Neuronal stem cell (in vitro differentiated cells): ENCODE data around the gene EHMT1.

Source experiments
- DNase-seq: peaks from one replicate; pipeline ENCODE4 v3.0.0-alpha.2; 2013; ENCODE audit warnings: low spot score
- H2AFZ ChIP-seq: one replicate; pipeline ENCODE4 v1.6.1; 2013; ENCODE audit warnings: mild to moderate bottlenecking, low read length, inconsistent platforms
- H2AK5ac ChIP-seq: 2 replicates; pipeline ENCODE4 v1.6.1; 2013; ENCODE audit warnings: low read depth, mild to moderate bottlenecking, inconsistent platforms, low read length, moderate library complexity, mixed read lengths
- H2BK120ac ChIP-seq: 2 replicates; pipeline ENCODE4 v1.6.1; 2013; ENCODE audit warnings: low read depth, mild to moderate bottlenecking, inconsistent platforms, low read length, moderate library complexity, mixed read lengths
- H2BK12ac ChIP-seq: one replicate; pipeline ENCODE4 v1.6.1; 2013; ENCODE audit warnings: low read length, inconsistent platforms
- H2BK15ac ChIP-seq: 2 replicates; pipeline ENCODE4 v1.6.1; 2013; ENCODE audit warnings: mild to moderate bottlenecking, low read length, inconsistent platforms, mixed read lengths
- H2BK5ac ChIP-seq: one replicate; pipeline ENCODE4 v1.6.1; 2013; ENCODE audit warnings: inconsistent platforms, mild to moderate bottlenecking, low read length, moderate library complexity
- H3K14ac ChIP-seq: one replicate; pipeline ENCODE4 v1.6.1; 2013; ENCODE audit warnings: low read length, inconsistent platforms
- H3K18ac ChIP-seq: 2 replicates; pipeline ENCODE4 v1.6.1; 2013; ENCODE audit warnings: low read length, inconsistent platforms
- H3K23ac ChIP-seq: 2 replicates; pipeline ENCODE4 v1.6.1; 2013; ENCODE audit warnings: low read depth, mild to moderate bottlenecking, mixed read lengths, low read length, inconsistent platforms; ENCODE audit not compliant: poor library complexity
- H3K27ac ChIP-seq: replicated peaks from 3 replicates; pipeline ENCODE4 v1.5.1; 2013; ENCODE audit warnings: low read length, inconsistent platforms
- H3K27me3 ChIP-seq, 3 experiments: 2 replicates each; pipeline ENCODE4 v1.6.1; 2013; ENCODE audit warnings: low read length in 3 of 3, mild to moderate bottlenecking in 2 of 3, inconsistent platforms in 1 of 3, low read depth in 1 of 3, mixed read lengths in 1 of 3, moderate library complexity in 1 of 3; ENCODE audit not compliant: control insufficient read depth in 3 of 3, insufficient read depth in 3 of 3
- H3K36me3 ChIP-seq, 2 donors: replicated peaks in 1 of 2; 2 replicates each; pipeline ENCODE4 v1.6.1; 2013; ENCODE audit warnings: low read length in 2 of 2; ENCODE audit not compliant: control insufficient read depth in 2 of 2, insufficient read depth in 2 of 2
- H3K4ac ChIP-seq: 2 replicates; pipeline ENCODE4 v1.6.1; 2013; ENCODE audit warnings: inconsistent platforms, mild to moderate bottlenecking, low read length, moderate library complexity
- H3K4me1 ChIP-seq, 2 donors: 1 replicate in 1 of 2; 2 replicates in 1 of 2; pipeline ENCODE4 v1.6.1; 2013; ENCODE audit warnings: low read length in 2 of 2, low read depth in 1 of 2; ENCODE audit not compliant: control insufficient read depth in 2 of 2, insufficient read depth in 1 of 2
- H3K4me2 ChIP-seq: one replicate; pipeline ENCODE4 v1.6.1; 2013; ENCODE audit warnings: mild to moderate bottlenecking, low read length, inconsistent platforms; ENCODE audit not compliant: insufficient read depth, poor library complexity, severe bottlenecking
- H3K4me3 ChIP-seq, 2 donors: 2 replicates each; pipeline ENCODE4 v1.5.1; 2013; ENCODE audit warnings: low read length in 2 of 2, mild to moderate bottlenecking in 2 of 2, inconsistent platforms in 1 of 2, moderate library complexity in 1 of 2
- H3K79me1 ChIP-seq: one replicate; pipeline ENCODE4 v1.6.1; 2013; ENCODE audit warnings: low read depth, mild to moderate bottlenecking, inconsistent platforms, low read length, moderate library complexity
- H3K9ac ChIP-seq: one replicate; pipeline ENCODE4 v1.6.1; 2013; ENCODE audit warnings: mild to moderate bottlenecking, low read depth, low read length, inconsistent platforms; ENCODE audit not compliant: poor library complexity
- H3K9me3 ChIP-seq, 2 donors: replicated peaks in 1 of 2; 2 replicates each; pipeline versions ENCODE3 to v1.6.1; 2013; ENCODE audit warnings: low read length in 2 of 2, mild to moderate bottlenecking in 2 of 2, inconsistent platforms in 1 of 2, low read depth in 1 of 2, mixed read lengths in 1 of 2, moderate library complexity in 1 of 2; ENCODE audit not compliant: control insufficient read depth in 2 of 2, insufficient read depth in 1 of 2
- H4K8ac ChIP-seq: one replicate; pipeline ENCODE4 v1.6.1; 2013; ENCODE audit warnings: low read depth, mild to moderate bottlenecking, inconsistent platforms, low read length, moderate library complexity
- H4K91ac ChIP-seq: one replicate; pipeline ENCODE4 v1.6.1; 2013; ENCODE audit warnings: low read length, low read depth, mild to moderate bottlenecking, inconsistent platforms; ENCODE audit not compliant: poor library complexity
- WGBS, 2 donors: extraction: QIAGEN DNeasy Blood & Tissue Kit; methylation state at CpG; one replicate each; pipeline ENCODE4 v1.1.7; 2013; ENCODE audit warnings: missing lambda C conversion rate in 2 of 2, mixed read lengths in 1 of 2; ENCODE audit not compliant: insufficient read length in 2 of 2, insufficient replicate concordance in 1 of 2; ENCODE audit errors: extremely low coverage in 2 of 2; 5-methylcytosine and 5-hydroxymethylcytosine counted together

The EHMT1 gene

DNA sequence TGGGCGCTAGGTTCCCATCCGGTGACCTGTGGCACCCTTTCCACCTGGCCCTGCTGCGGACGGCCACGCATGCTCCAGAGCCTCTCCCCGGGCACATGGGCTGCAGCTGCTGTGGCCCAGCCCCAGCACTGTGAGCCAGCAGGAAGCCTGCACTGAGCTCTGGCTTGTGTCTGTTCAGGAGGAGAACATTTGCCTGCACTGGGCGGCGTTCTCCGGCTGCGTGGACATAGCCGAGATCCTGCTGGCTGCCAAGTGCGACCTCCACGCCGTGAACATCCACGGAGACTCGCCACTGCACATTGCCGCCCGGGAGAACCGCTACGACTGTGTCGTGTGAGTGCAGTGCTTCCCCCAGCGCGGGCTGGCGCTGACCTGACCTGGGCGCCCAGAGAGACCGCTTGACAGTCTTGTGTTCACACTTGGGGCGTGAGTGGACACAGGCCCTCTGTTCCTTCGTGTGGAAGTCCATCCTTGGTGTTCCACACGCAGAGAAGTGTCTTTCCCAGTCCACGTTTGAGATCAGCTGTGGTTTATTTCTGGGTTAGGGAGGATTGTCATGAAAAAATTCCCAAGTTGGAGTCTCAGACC, 192.6 kb downstream of the EHMT1 start:
- Histone ChIP-seq H4K91ac (no peak overlapping the region), H2AFZ (no peak overlapping the region), H3K4me2 (no peak overlapping the region), H3K36me3 (peaks cover 47 to 91% of the 10 kb centered on the region in 2 donors), H3K4me3 (no peak overlapping the region), H2BK120ac (no peak overlapping the region), H2AK5ac (no peak overlapping the region), H2BK12ac (no peak overlapping the region), H3K4ac (no peak overlapping the region), H3K4me1 (no peaks in the 10 kb centered on the region), H2BK15ac (no peak overlapping the region), H3K9me3 (peaks cover 5 to 10% of the 10 kb centered on the region in 2 donors), H3K79me1 (peaks cover 7% of the 10 kb centered on the region), H3K14ac (no peak overlapping the region), H3K23ac (peak overlapping the region; percentile 69), H3K27me3 (no peaks in the 10 kb centered on the region), H3K9ac (peak overlapping the region; percentile 39), H2BK5ac (peak overlapping the region; percentile 59), H4K8ac (no peak overlapping the region), H3K18ac (peak overlapping the region; percentile 23), H3K27ac (no peak overlapping the region)
- no peak for DNase-seq
- WGBS, 2 donors: no CpG with 5 or more reads among the region's 30 CpGs

DNA sequence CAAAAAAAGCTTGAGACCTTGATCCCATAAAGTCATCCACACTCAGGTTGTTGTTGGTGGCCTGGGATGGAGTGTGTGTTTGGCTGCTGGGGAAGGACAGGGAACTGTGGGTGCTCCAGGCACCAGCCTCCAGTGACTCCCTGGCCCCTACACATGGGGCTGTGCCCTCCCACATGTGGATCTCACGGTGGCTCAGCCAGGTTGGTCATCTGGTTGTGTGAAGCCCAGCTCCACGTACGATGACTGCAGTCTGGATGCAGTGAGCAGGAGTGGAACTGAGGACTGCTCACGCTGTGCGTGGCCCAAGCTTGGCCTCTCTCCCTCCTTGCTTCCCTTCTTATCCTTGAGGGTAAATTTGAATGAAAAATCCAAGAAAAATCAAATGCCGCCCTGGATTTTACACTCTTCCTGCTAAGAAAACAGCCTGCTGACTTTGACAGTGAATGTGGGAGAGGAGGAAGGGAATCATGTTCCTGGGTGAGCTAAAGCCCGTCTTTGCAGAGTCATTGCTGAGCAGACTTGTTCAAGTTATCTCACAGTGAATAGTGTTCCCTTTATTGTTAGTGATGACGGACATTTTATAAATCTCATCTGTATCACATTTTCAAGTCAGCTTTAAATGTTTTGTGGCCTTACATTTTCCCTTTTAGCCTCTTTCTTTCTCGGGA, 193.7 kb downstream of the EHMT1 start:
- no peaks in the 10 kb centered on the region for H3K4me1 ChIP-seq
- H3K23ac ChIP-seq: no peak overlapping the region
- H4K91ac ChIP-seq: no peak overlapping the region
- H3K9ac ChIP-seq: no peak overlapping the region
- no peak overlapping the region for H2BK5ac ChIP-seq
- H3K27ac ChIP-seq: no peak overlapping the region
- H3K14ac ChIP-seq: no peak overlapping the region
- no peak overlapping the region for H3K4me3 ChIP-seq
- no peak overlapping the region for H3K4me2 ChIP-seq
- no peak overlapping the region for H4K8ac ChIP-seq
- H3K4ac ChIP-seq: no peak overlapping the region
- DNase-seq: no peak
- WGBS, 2 donors: no CpG with 5 or more reads among the region's 9 CpGs
- peaks cover 7% of the 10 kb centered on the region for H3K79me1 ChIP-seq
- no peak overlapping the region for H2AK5ac ChIP-seq
- no peak overlapping the region for H2BK15ac ChIP-seq
- H3K18ac ChIP-seq: no peak overlapping the region
- H2AFZ ChIP-seq: no peak overlapping the region
- H2BK12ac ChIP-seq: no peak overlapping the region
- H3K36me3 ChIP-seq: peaks cover 58 to 92% of the 10 kb centered on the region in 2 donors
- H3K27me3 ChIP-seq: no peaks in the 10 kb centered on the region
- H2BK120ac ChIP-seq: no peak overlapping the region
- peaks cover 7 to 17% of the 10 kb centered on the region in 2 donors for H3K9me3 ChIP-seq

DNA sequence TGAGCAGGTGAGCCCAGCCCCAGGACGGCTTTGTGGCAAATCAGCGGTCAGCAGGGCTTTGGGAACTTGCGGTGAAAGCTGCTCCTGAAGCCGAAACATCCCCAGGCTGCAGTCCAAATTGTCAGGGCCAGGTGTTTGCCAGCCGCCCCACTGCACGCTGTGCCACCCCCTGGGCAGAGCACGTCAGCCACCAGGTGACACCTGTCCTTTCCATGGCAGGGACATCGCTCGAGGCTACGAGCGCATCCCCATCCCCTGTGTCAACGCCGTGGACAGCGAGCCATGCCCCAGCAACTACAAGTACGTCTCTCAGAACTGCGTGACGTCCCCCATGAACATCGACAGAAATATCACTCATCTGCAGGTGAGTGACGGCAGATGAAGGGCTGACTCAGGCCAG, 194.4 kb downstream of the EHMT1 start:
- Histone ChIP-seq H3K27me3 (no peaks in the 10 kb centered on the region), H2BK15ac (no peak overlapping the region), H3K14ac (no peak overlapping the region), H3K4me2 (no peak overlapping the region), H3K36me3 (peaks cover 65 to 92% of the 10 kb centered on the region in 2 donors), H2BK5ac (peak overlapping the region; percentile 20), H3K4me3 (no peak overlapping the region), H4K91ac (no peak overlapping the region), H3K9me3 (peaks cover 13 to 23% of the 10 kb centered on the region in 2 donors), H2AK5ac (no peak overlapping the region), H4K8ac (peak overlapping the region; percentile 43), H3K4me1 (no peaks in the 10 kb centered on the region), H3K23ac (peak overlapping the region; percentile 98), H3K79me1 (peaks cover 8% of the 10 kb centered on the region), H2BK120ac (no peak overlapping the region), H2BK12ac (no peak overlapping the region), H3K27ac (no peak overlapping the region), H3K9ac (no peak overlapping the region), H2AFZ (no peak overlapping the region), H3K4ac (no peak overlapping the region), H3K18ac (peak overlapping the region; percentile 41)
- no CpG with 5 or more reads among the region's 19 CpGs for WGBS, 2 donors
- no peak for DNase-seq

DNA sequence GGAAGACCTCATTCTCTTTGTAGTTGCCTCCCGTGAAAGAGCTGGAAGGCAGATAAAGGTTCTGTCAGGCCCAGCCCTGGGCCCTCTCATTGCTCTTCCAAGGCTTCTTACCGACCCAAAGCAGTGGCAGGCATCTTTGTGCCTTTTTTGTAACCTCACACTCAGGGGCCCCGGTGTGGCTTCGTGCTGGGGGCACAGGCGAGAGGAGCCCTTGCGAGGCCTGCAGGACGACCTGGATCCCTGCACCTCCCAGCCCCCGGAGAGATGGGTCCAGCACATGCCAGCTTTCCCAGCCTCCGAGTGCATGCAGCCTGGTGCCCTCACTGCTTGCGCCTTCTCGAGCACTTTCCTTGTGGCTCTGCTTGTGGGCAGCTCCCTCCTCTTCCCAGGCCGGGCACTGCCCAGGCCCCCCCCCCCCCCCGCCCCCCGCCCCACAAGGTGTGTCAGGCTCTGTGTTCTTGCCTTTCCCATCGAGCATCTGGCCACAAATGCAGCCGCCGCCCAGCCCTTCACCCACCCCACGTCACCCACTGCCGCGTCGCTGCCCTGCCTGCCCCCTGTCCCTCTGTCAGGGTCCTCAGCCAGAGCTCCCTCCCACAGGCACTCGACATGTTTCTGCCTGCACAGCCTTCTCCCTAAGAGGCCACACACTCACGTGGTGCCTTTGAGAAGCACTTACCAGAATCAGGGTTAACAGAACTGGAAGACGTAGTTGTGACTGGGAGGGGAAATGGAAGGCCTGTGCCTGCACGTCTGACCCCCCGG, 195.0 kb downstream of the EHMT1 start:
- Histone ChIP-seq H2BK12ac (no peak overlapping the region), H2AK5ac (no peak overlapping the region), H3K27ac (no peak overlapping the region), H2AFZ (no peak overlapping the region), H3K36me3 (peaks cover 67 to 89% of the 10 kb centered on the region in 2 donors), H4K8ac (peak overlapping the region; percentile 72), H2BK5ac (peak overlapping the region; percentile 20), H3K23ac (peak overlapping the region; percentile 75), H3K14ac (peak overlapping the region; percentile 58), H2BK15ac (no peak overlapping the region), H4K91ac (no peak overlapping the region), H3K4me2 (no peak overlapping the region), H3K4ac (no peak overlapping the region), H3K4me1 (no peaks in the 10 kb centered on the region), H3K18ac (no peak overlapping the region), H3K9ac (no peak overlapping the region), H3K79me1 (peaks cover 8% of the 10 kb centered on the region), H3K27me3 (no peaks in the 10 kb centered on the region), H3K9me3 (peaks cover 16 to 25% of the 10 kb centered on the region in 2 donors), H3K4me3 (no peak overlapping the region), H2BK120ac (no peak overlapping the region)
- no peak for DNase-seq
- WGBS, 2 donors: no CpG with 5 or more reads among the region's 26 CpGs
